ENCODE measurements around the gene ICAM3.
A peak's percentile ranks its signal among the peaks of the same experiment; 100 is the strongest.
"Not testable (repeated sequence)": the region's sequence is repeated elsewhere in the genome, so short reads cannot be mapped to it uniquely, and the experiment has no call there.

Gene ICAM3

GRCh38 chr19:10379880-10380312 lies 40.5 kb upstream of the ICAM3 start:
- peak overlapping the region; percentile 85 for H3K4me3 ChIP-seq (ENCODE audit: severe bottlenecking)
- no peaks in the 10 kb centered on the region for H3K9me3 ChIP-seq (ENCODE audit: severe bottlenecking)
- H3K36me3 ChIP-seq (ENCODE audit: low read depth) = peaks cover 21% of the 10 kb centered on the region
- ATAC-seq (ENCODE audit: low read depth) (peak; percentile 1; the same call in 1 of the 3 replicates), DNase-seq (ENCODE audit: low spot score) (no peak)
- no peaks in the 10 kb centered on the region for H3K27me3 ChIP-seq (ENCODE audit: insufficient read depth, poor library complexity, severe bottlenecking)
- H3K4me1 ChIP-seq (ENCODE audit: insufficient read depth, poor library complexity, severe bottlenecking) = peaks cover 5% of the 10 kb centered on the region
- TF ChIP-seq CTCF (IDR thresholded peaks at IDR 0.05; ENCODE audit: poor library complexity, severe bottlenecking) = peak; percentile 8
- peak overlapping the region; percentile 38 for H3K27ac ChIP-seq (ENCODE audit: poor library complexity, severe bottlenecking)

GRCh38 chr19:10378124-10378523 lies 38.7 kb upstream of the ICAM3 start:
- DNase-seq (ENCODE audit: low spot score) (no peak), ATAC-seq (ENCODE audit: low read depth) (no peak)
- no peak for TF ChIP-seq CTCF (IDR thresholded peaks at IDR 0.05; ENCODE audit: poor library complexity, severe bottlenecking)
- Histone ChIP-seq H3K9me3 (ENCODE audit: severe bottlenecking) (no peaks in the 10 kb centered on the region), H3K27me3 (ENCODE audit: insufficient read depth, poor library complexity, severe bottlenecking) (no peaks in the 10 kb centered on the region), H3K4me1 (ENCODE audit: insufficient read depth, poor library complexity, severe bottlenecking) (peaks cover 5% of the 10 kb centered on the region), H3K27ac (ENCODE audit: poor library complexity, severe bottlenecking) (no peak overlapping the region), H3K4me3 (ENCODE audit: severe bottlenecking) (no peak overlapping the region), H3K36me3 (ENCODE audit: low read depth) (peaks cover 29% of the 10 kb centered on the region)

GRCh38 chr19:10377140-10377640 lies 37.8 kb upstream of the ICAM3 start:
- not testable (repeated sequence) for H3K4me3 ChIP-seq (ENCODE audit: severe bottlenecking); H3K9me3 ChIP-seq (ENCODE audit: severe bottlenecking); H3K27ac ChIP-seq (ENCODE audit: poor library complexity, severe bottlenecking); DNase-seq (ENCODE audit: low spot score); H3K4me1 ChIP-seq (ENCODE audit: insufficient read depth, poor library complexity, severe bottlenecking); ATAC-seq (ENCODE audit: low read depth); H3K27me3 ChIP-seq (ENCODE audit: insufficient read depth, poor library complexity, severe bottlenecking)
- peaks cover 32% of the 10 kb centered on the region for H3K36me3 ChIP-seq (ENCODE audit: low read depth)

GRCh38 chr19:10374931-10375330 lies 35.5 kb upstream of the ICAM3 start:
- H3K27me3 ChIP-seq (ENCODE audit: insufficient read depth, poor library complexity, severe bottlenecking) = no peaks in the 10 kb centered on the region
- ATAC-seq (ENCODE audit: low read depth) (no peak), DNase-seq (ENCODE audit: low spot score) (no peak)
- no peaks in the 10 kb centered on the region for H3K9me3 ChIP-seq (ENCODE audit: severe bottlenecking)
- no peak overlapping the region for H3K4me3 ChIP-seq (ENCODE audit: severe bottlenecking)
- H3K36me3 ChIP-seq (ENCODE audit: low read depth) = peaks cover 44% of the 10 kb centered on the region
- no peak overlapping the region for H3K27ac ChIP-seq (ENCODE audit: poor library complexity, severe bottlenecking)
- TF ChIP-seq CTCF (IDR thresholded peaks at IDR 0.05; ENCODE audit: poor library complexity, severe bottlenecking) = no peak
- peaks cover 5% of the 10 kb centered on the region for H3K4me1 ChIP-seq (ENCODE audit: insufficient read depth, poor library complexity, severe bottlenecking)

GRCh38 chr19:10372690-10373089 lies 33.3 kb upstream of the ICAM3 start:
- Histone ChIP-seq H3K36me3 (ENCODE audit: low read depth) (peaks cover 43% of the 10 kb centered on the region), H3K4me1 (ENCODE audit: insufficient read depth, poor library complexity, severe bottlenecking) (no peaks in the 10 kb centered on the region), H3K9me3 (ENCODE audit: severe bottlenecking) (no peaks in the 10 kb centered on the region), H3K27ac (ENCODE audit: poor library complexity, severe bottlenecking) (no peak overlapping the region), H3K27me3 (ENCODE audit: insufficient read depth, poor library complexity, severe bottlenecking) (no peaks in the 10 kb centered on the region), H3K4me3 (ENCODE audit: severe bottlenecking) (no peak overlapping the region)
- DNase-seq (ENCODE audit: low spot score) = no peak
- TF ChIP-seq CTCF (IDR thresholded peaks at IDR 0.05; ENCODE audit: poor library complexity, severe bottlenecking) = no peak
- no peak for ATAC-seq (ENCODE audit: low read depth)

Measured in RWPE2 (cell line).